CD4-positive, CD25-positive, alpha-beta regulatory T cell (primary cell): Measurements from ENCODE around the gene ANKS6. TPM values are rescaled to one million over a fixed set of nuclear protein-coding genes. Genes with fewer than 3 reads are reported as not detected.

Source experiments
- ATAC-seq, 2 donors: fragments of 150-1000 bp; cut with Tn5 transposase; one replicate each; pipeline ENCODE4 v1.10.0; 2021; ENCODE audit warnings: low read depth in 2 of 2, moderate number of reproducible peaks in 2 of 2, moderate library complexity in 1 of 2
- DNase-seq, 3 donors: peaks; one replicate each; pipeline versions ENCODE4 v3.0.0 to v3.0.0-alpha.2; 2012 to 2022; ENCODE audit warnings: mixed read lengths in 1 of 3
- H3K27ac ChIP-seq: one replicate; pipeline ENCODE4 v1.7.0; 2013; ENCODE audit warnings: mild to moderate bottlenecking, low read length; ENCODE audit not compliant: insufficient read depth, poor library complexity, severe bottlenecking
- H3K27me3 ChIP-seq: one replicate; pipeline ENCODE4 v1.7.0; 2013; ENCODE audit warnings: low read length; ENCODE audit not compliant: control insufficient read depth, insufficient read depth
- H3K36me3 ChIP-seq: one replicate; pipeline ENCODE4 v1.7.0; 2013; ENCODE audit warnings: mild to moderate bottlenecking, low read length, moderate library complexity; ENCODE audit not compliant: control insufficient read depth, insufficient read depth
- H3K4me1 ChIP-seq: 2 replicates; pipeline ENCODE4 v1.7.0; 2013; ENCODE audit warnings: mild to moderate bottlenecking, low read length; ENCODE audit not compliant: insufficient read depth, control insufficient read depth, poor library complexity, severe bottlenecking
- H3K4me3 ChIP-seq: one replicate; pipeline ENCODE4 v1.7.0; 2013; ENCODE audit warnings: low read depth, mild to moderate bottlenecking, low read length, moderate library complexity
- H3K9me3 ChIP-seq, 2 experiments: 1 replicate in 1 of 2; 2 replicates in 1 of 2; pipeline ENCODE4 v1.7.0; 2013; ENCODE audit warnings: low read length in 2 of 2, mild to moderate bottlenecking in 1 of 2, moderate library complexity in 1 of 2; ENCODE audit not compliant: control insufficient read depth in 2 of 2
- H3K27ac Mint-ChIP-seq, 3 donors: one replicate each; pipeline ENCODE4 v1.8.0; 2020 to 2022; ENCODE audit warnings: mild to moderate bottlenecking in 3 of 3, mixed read lengths in 3 of 3, moderate library complexity in 2 of 3
- H3K27me3 Mint-ChIP-seq: one replicate; pipeline ENCODE4 v1.8.0; 2022; ENCODE audit warnings: mild to moderate bottlenecking, mixed read lengths
- H3K36me3 Mint-ChIP-seq: one replicate; pipeline ENCODE4 v1.8.0; 2020; ENCODE audit warnings: mixed read lengths
- H3K4me1 Mint-ChIP-seq, 4 donors: one replicate each; pipeline ENCODE4 v1.8.0; 2020 to 2022; ENCODE audit warnings: mixed read lengths in 4 of 4, mild to moderate bottlenecking in 1 of 4
- H3K4me3 Mint-ChIP-seq, 4 donors: one replicate each; pipeline ENCODE4 v1.8.0; 2020 to 2022; ENCODE audit warnings: mild to moderate bottlenecking in 4 of 4, mixed read lengths in 4 of 4, moderate library complexity in 3 of 4
- H3K9me3 Mint-ChIP-seq, 7 donors: one replicate each; pipeline ENCODE4 v1.8.0; 2020 to 2022; ENCODE audit warnings: mixed read lengths in 7 of 7, mild to moderate bottlenecking in 3 of 7, moderate library complexity in 2 of 7
- polyA plus RNA-seq, 4 donors: library from polyadenylated mRNA; unstranded; fragments of 300-500 nt; fragmentation: Illumina TruSeq; gene quantifications; one replicate each; pipeline ENCODE4 v1.2.3, GENCODE V29; 2021
- total RNA-seq: library from RNA; stranded (reverse); gene quantifications from one replicate; pipeline ENCODE4 v1.2.3, GENCODE V29; 2022

The ANKS6 gene
- total and polyA plus RNA-seq, 5 donors from 2014 or later, result 2.4 to 8.2 (median 2.6) TPM

DNA sequence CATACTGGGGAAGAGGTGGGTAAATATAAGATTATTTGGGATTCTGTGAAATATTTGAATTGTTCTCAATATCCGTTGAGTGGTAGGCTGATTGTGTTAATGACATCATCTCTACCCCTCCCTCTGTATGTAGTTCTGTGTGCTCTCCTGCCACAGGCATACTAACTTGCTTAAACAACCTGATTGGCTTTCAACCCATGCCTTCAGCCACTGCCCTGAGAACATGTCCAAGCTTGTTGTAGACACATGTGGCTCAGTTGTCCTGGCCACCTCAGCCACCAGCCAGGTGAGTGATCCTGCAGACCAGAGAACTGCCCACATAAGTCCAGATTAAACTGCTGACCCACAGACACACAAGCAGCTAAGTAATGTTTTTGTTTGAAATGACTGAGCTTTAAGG lies 31.1 kb downstream of the ANKS6 start:
- Mint-ChIP-seq H3K36me3 (peaks cover 35% of the 10 kb centered on the region), H3K27ac (no peak overlapping the region), H3K4me3 (no peak overlapping the region), H3K27me3 (no peaks in the 10 kb centered on the region), H3K4me1 (no peaks in the 10 kb centered on the region), H3K9me3 (peaks cover 0 to 7% (median 2%) of the 10 kb centered on the region in 7 donors)
- no peak overlapping the region for H3K4me3 ChIP-seq
- H3K4me1 ChIP-seq, result no peaks in the 10 kb centered on the region
- H3K9me3 ChIP-seq, result no peaks in the 10 kb centered on the region
- no peak for ATAC-seq
- H3K36me3 ChIP-seq, result no peaks in the 10 kb centered on the region
- H3K27ac ChIP-seq, result no peak overlapping the region
- no peaks in the 10 kb centered on the region for H3K27me3 ChIP-seq
- no peak for DNase-seq

DNA sequence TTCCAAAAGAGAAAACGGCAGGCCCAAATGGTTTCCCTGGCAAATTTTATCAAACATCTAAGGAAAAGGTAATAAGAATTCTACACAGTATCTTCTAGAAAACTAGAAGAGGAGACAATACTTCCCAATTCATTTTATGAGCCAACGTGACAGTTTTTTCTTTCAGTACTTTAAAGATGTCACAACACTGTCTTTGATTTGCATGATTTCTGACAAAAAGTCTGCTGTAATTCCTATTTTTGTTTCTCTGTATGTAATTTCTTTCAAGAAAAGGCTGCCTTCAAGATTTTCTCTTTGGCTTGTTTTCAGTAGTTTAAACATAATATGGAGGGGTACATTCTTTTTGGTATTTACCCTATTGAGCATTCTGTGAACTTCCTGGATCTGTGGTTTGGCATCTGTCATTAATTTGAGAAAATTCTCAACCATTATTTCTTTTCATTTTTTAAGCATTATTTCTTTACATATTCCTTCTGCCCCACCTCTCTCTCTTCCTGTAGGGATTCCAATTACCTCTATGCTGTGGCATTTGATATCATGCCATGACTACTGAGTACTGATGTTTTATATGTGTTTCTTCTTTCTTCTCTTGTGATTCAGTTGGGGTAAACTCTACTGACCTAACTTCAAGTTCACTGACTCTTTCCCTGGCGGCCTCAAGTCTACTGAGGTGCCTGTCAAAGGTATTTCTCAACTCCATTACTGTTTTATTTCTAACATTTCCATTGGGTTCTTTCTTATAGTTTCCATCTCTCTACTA lies 32.2 kb downstream of the ANKS6 start:
- Histone ChIP-seq H3K36me3 (no peaks in the 10 kb centered on the region), H3K27ac (no peak overlapping the region), H3K27me3 (no peaks in the 10 kb centered on the region), H3K4me1 (no peaks in the 10 kb centered on the region), H3K4me3 (no peak overlapping the region), H3K9me3 (no peaks in the 10 kb centered on the region)
- peaks cover 31% of the 10 kb centered on the region for H3K36me3 Mint-ChIP-seq
- ATAC-seq (no peak), DNase-seq (no peak)
- H3K27me3 Mint-ChIP-seq, result no peaks in the 10 kb centered on the region
- no peaks in the 10 kb centered on the region for H3K4me1 Mint-ChIP-seq
- H3K27ac Mint-ChIP-seq, result no peak overlapping the region
- no peak overlapping the region for H3K4me3 Mint-ChIP-seq
- H3K9me3 Mint-ChIP-seq, result peaks cover 0 to 7% (median 2%) of the 10 kb centered on the region in 7 donors

DNA sequence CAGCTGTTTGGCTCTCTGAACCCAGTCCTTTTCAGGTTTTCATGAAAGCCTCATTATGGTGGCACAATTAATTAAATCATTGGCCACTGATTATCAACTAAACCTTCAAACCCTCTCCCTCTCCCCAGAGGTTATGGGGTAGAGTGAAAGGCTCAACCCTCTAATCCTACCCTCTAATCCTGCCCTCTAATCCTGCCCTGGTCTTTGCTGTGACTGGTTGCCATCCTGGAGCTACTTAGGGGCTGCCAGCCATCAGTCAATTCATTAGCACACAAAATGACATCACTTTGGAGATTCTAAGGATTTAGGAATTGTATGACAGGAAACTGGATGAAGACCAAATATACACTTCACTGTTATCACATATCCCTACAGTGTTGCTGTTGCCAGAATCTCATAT lies 36.1 kb downstream of the ANKS6 start:
- Histone ChIP-seq H3K27me3 (no peaks in the 10 kb centered on the region), H3K4me1 (no peaks in the 10 kb centered on the region), H3K36me3 (peaks cover 1% of the 10 kb centered on the region), H3K4me3 (no peak overlapping the region), H3K9me3 (no peaks in the 10 kb centered on the region), H3K27ac (no peak overlapping the region)
- Mint-ChIP-seq H3K4me3 (no peak overlapping the region), H3K27ac (no peak overlapping the region), H3K27me3 (no peaks in the 10 kb centered on the region), H3K36me3 (peaks cover 51% of the 10 kb centered on the region), H3K4me1 (no peaks in the 10 kb centered on the region), H3K9me3 (peaks cover 1 to 13% (median 3%) of the 10 kb centered on the region in 7 donors)
- DNase-seq (no peak), ATAC-seq (no peak)

DNA sequence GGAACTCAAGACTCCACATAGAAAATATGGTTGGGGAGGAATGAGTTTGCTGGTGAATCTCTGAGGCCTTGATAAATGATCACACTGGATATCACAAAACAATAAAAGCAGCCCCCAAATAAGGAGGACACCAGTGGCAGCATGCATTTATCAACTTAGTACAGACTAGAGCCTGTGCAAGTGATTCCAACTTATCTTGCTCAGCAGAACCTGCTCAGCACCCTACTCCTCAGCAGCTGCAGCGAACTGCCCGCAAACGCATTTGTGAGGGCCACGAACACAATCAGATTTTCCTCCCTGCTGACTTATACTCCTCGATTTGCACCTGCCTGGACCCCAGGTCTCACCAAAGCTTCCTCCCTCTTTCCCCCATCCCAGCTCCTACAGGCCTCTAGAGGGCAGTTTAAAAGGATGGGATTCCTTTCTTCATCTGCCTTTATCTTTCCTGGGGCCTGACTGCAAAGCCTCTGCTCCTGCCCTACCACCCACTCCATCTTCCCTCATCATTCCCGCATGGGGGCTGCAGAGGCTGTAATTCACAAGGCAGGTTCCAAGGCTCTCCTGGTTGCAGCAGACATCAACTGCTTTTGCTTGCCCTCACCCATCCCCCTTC lies 41.2 kb downstream of the ANKS6 start:
- no peaks in the 10 kb centered on the region for H3K27me3 Mint-ChIP-seq
- H3K27me3 ChIP-seq, result no peaks in the 10 kb centered on the region
- no peaks in the 10 kb centered on the region for H3K4me1 ChIP-seq
- DNase-seq, result no peak
- no peak overlapping the region for H3K4me3 ChIP-seq
- ATAC-seq, result no peak
- H3K4me1 Mint-ChIP-seq, result no peaks in the 10 kb centered on the region
- no peak overlapping the region for H3K4me3 Mint-ChIP-seq
- no peaks in the 10 kb centered on the region for H3K9me3 ChIP-seq
- no peak overlapping the region for H3K27ac ChIP-seq
- H3K36me3 Mint-ChIP-seq, result peaks cover 60% of the 10 kb centered on the region
- peaks cover 9% of the 10 kb centered on the region for H3K36me3 ChIP-seq
- no peak overlapping the region for H3K27ac Mint-ChIP-seq
- peaks cover 0 to 5% (median 3%) of the 10 kb centered on the region in 7 donors for H3K9me3 Mint-ChIP-seq

DNA sequence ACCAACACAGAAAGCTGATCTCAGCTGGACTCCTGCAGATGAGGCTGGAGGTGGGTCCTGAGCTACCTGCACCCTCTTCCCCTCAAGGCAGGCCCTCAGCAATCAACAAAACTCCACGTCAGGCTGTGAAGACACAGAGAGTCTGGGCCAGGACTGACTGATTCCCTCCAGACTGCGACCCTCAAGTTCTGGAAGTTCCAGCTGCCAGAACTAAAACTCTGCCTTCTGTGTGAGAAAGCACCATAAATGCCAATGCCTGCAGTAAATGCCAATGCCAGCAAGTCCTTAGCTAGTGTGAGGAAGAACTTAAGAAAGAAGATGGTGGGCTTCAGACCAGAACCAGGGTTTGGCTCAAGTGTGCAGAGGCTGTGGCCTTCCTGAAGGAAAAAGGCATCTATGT lies 45.1 kb downstream of the ANKS6 start:
- DNase-seq, result no peak
- Histone ChIP-seq H3K27me3 (no peaks in the 10 kb centered on the region), H3K4me1 (no peaks in the 10 kb centered on the region), H3K27ac (no peak overlapping the region), H3K4me3 (no peak overlapping the region), H3K36me3 (peaks cover 11% of the 10 kb centered on the region), H3K9me3 (no peaks in the 10 kb centered on the region)
- Mint-ChIP-seq H3K9me3 (peaks cover 0 to 1% (median 0%) of the 10 kb centered on the region in 7 donors), H3K4me3 (no peak overlapping the region), H3K4me1 (no peaks in the 10 kb centered on the region), H3K27ac (no peak overlapping the region), H3K27me3 (no peaks in the 10 kb centered on the region), H3K36me3 (peaks cover 58% of the 10 kb centered on the region)
- no peak for ATAC-seq

DNA sequence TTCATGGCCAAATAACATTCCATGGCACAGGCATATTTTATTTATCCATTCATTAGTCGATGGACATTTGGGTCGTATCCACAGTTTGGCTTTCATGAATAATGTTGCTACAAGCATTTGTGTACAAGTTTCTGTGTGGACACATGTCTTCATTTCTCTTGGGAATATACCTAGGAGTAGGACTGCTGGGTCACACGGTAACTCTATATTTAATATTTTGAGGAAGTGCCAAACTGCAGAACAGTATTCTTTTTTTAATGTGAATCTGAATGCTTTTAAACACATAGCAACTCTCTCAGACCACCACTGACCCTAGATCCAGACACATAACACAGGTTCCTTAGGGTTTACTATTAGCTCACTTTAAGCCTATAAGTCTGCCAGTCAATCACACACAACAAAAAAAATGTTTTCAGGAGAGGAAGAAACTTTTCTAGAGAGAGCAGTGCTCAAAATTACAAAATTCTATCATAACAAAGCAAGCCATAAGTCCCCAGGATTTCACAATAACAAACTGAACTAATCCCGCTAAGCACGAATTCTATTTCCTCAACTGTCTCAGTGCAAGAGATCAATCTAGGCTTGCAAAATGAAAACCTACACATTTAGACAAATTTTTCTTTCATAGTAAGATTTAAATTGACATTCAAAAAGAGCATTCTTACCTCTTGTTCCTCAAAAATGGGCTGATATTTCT lies 45.8 kb downstream of the ANKS6 start:
- Mint-ChIP-seq H3K9me3 (peaks cover 0 to 1% (median 0%) of the 10 kb centered on the region in 7 donors), H3K4me1 (no peaks in the 10 kb centered on the region)
- DNase-seq, result no peak

DNA sequence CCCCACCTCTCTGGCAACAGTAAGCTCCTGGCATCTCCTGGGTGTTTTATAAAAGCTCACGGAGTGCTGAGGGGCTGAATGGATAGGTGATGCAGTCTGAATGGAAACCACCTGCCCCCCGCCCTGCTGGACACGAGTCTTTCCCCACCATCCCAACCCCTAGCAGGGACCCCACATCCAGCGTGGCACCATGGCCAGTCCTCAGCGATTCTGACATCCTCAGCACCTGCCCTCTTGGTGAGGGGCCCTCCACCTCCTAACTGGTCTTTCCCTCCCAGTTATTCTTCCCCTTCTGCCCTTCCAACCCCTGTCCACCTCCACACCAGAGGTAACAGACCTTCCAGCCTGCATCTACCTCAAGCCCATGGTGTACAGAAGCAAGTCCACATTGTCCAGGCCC lies 48.9 kb downstream of the ANKS6 start:
- Mint-ChIP-seq H3K9me3 (peaks cover 0 to 1% (median 0%) of the 10 kb centered on the region in 7 donors), H3K27me3 (no peaks in the 10 kb centered on the region), H3K4me1 (no peaks in the 10 kb centered on the region), H3K36me3 (peaks cover 68% of the 10 kb centered on the region), H3K27ac (peak overlapping the region in 1 of 3 donors; percentile 70), H3K4me3 (no peak overlapping the region)
- no peak for DNase-seq
- Histone ChIP-seq H3K4me1 (no peaks in the 10 kb centered on the region), H3K9me3 (no peaks in the 10 kb centered on the region), H3K27me3 (no peaks in the 10 kb centered on the region), H3K27ac (no peak overlapping the region), H3K36me3 (peaks cover 10% of the 10 kb centered on the region), H3K4me3 (no peak overlapping the region)
- ATAC-seq, result no peak

More for the DNA sequence above, 45.8 kb downstream of the ANKS6 start:
- Mint-ChIP-seq H3K4me3 (no peak overlapping the region), H3K27ac (peak overlapping the region in 2 of 3 donors; percentile 38 to 71), H3K27me3 (no peaks in the 10 kb centered on the region), H3K36me3 (peaks cover 56% of the 10 kb centered on the region)
- peaks cover 11% of the 10 kb centered on the region for H3K36me3 ChIP-seq
- H3K27ac ChIP-seq, result no peak overlapping the region
- no peak overlapping the region for H3K4me3 ChIP-seq
- ATAC-seq, result no peak
- H3K27me3 ChIP-seq, result no peaks in the 10 kb centered on the region
- H3K4me1 ChIP-seq, result no peaks in the 10 kb centered on the region
- no peaks in the 10 kb centered on the region for H3K9me3 ChIP-seq
